Activated CD4-positive, CD25-positive, alpha-beta regulatory T cell treated with anti-CD3 and anti-CD28 coated beads, Interleukin-2, amount 50 U/mL, for 72 hours (primary cell): Measurements from ENCODE around the gene ZNF439.
"Not testable (repeated sequence)": the region's sequence is repeated elsewhere in the genome, so short reads cannot be mapped to it uniquely, and the experiment has no call there.

Experiments used
- DNase-seq: peaks from one replicate; pipeline ENCODE4 v3.0.0; 2021

Gene ZNF439

GRCh38 chr19:11872624-11873023 lies 24.1 kb downstream of the ZNF439 start:
- no peak for DNase-seq

GRCh38 chr19:11873762-11874161 lies 25.2 kb downstream of the ZNF439 start:
- no peak for DNase-seq

GRCh38 chr19:11879687-11880266 lies 31.3 kb downstream of the ZNF439 start:
- DNase-seq: peak; percentile 52

- DNase-seq: no peak
These were observed 32.1 kb downstream of the ZNF439 start for GRCh38 chr19:11880598-11880997.

- DNase-seq: peak; percentile 49
These were observed 32.8 kb downstream of the ZNF439 start for GRCh38 chr19:11881151-11881800.

GRCh38 chr19:11882606-11883005 lies 34.1 kb downstream of the ZNF439 start:
- no peak for DNase-seq

- no peak for DNase-seq
These were observed 38.7 kb downstream of the ZNF439 start for GRCh38 chr19:11887234-11887610.

- peak; percentile 72 for DNase-seq
These were observed 39.3 kb downstream of the ZNF439 start, which contains the start of gene ZNF69 for GRCh38 chr19:11887611-11888531. ZNF69 (plus strand) TSS chr19:11887782; CDS start chr19:11887924, 142 bp downstream.

GRCh38 chr19:11889901-11890300 lies 41.4 kb downstream of the ZNF439 start:
- not testable (repeated sequence) for DNase-seq

- no peak for DNase-seq
These were observed 42.1 kb downstream of the ZNF439 start for GRCh38 chr19:11890634-11891033.

GRCh38 chr19:11894851-11895250 lies 46.3 kb downstream of the ZNF439 start:
- DNase-seq: no peak

- no peak for DNase-seq
These were observed 53.7 kb downstream of the ZNF439 start for GRCh38 chr19:11902228-11902627.

- no peak for DNase-seq
These were observed 57.4 kb downstream of the ZNF439 start for GRCh38 chr19:11905928-11906327.

- not testable (repeated sequence) for DNase-seq
These were observed 63.4 kb downstream of the ZNF439 start for GRCh38 chr19:11911937-11912336.

GRCh38 chr19:11914417-11915051 lies 66.0 kb downstream of the ZNF439 start:
- not testable (repeated sequence) for DNase-seq
